Measurements from ENCODE around the gene PDE3B. TPM values are rescaled to one million over a fixed set of nuclear protein-coding genes. Genes with fewer than 3 reads are reported as not detected.

PDE3B gene
- total RNA-seq, 1 donor from 2014 or later: 14.1 TPM

DNA sequence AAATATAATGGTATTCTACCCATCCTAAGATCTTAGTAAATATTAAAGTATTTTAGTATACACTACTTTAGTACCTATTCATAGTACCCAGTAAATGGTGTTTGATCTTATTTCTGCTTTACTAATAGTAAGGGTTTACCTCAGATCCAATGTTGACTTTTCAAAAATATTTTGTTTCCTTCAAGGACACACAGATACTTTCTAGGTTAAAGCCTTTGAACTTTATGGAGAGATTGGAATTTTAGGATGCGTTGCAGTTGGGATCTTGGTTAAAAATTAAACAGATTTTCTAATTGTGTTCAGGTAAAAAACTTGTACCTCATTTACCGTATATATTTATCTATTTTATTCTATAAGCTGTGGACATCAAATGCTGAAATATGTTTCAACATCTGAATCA is 175.2 kb downstream of the PDE3B start:
- H3K36me3 Mint-ChIP-seq (ENCODE audit: unreplicated experiment): peaks cover 6% of the 10 kb centered on the region
- no peaks in the 10 kb centered on the region for H3K27me3 Mint-ChIP-seq (ENCODE audit: unreplicated experiment)
- H3K4me3 Mint-ChIP-seq (ENCODE audit: unreplicated experiment): no peak overlapping the region

DNA sequence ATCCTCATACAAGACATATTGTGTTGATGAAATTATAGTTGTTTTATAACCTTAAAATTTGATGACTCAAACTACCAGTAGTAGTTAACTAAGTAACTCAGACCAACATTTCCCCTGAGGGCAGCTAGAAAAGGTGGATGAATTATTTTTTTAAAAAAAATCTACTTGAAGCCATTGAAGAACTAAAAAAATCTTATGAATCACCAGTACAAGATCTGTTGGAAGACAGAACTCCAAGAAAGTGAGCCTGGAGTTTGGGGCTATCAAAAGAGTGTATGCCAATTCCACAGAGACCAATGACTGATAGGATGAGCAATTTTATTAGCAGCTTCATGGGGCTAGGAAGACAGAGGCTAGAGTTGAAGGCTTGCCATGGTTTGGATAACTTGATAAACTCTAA is 176.0 kb downstream of the PDE3B start:
- Mint-ChIP-seq H3K4me1 (ENCODE audit: low read depth, unreplicated experiment) (no peaks in the 10 kb centered on the region), H3K27me3 (ENCODE audit: unreplicated experiment) (no peaks in the 10 kb centered on the region), H3K27ac (ENCODE audit: unreplicated experiment) (no peak overlapping the region), H3K36me3 (ENCODE audit: unreplicated experiment) (peaks cover 6% of the 10 kb centered on the region), H3K4me3 (ENCODE audit: unreplicated experiment) (no peak overlapping the region), H3K9me3 (ENCODE audit: unreplicated experiment) (peaks cover 2% of the 10 kb centered on the region)
- TF ChIP-seq, protein P1, sequence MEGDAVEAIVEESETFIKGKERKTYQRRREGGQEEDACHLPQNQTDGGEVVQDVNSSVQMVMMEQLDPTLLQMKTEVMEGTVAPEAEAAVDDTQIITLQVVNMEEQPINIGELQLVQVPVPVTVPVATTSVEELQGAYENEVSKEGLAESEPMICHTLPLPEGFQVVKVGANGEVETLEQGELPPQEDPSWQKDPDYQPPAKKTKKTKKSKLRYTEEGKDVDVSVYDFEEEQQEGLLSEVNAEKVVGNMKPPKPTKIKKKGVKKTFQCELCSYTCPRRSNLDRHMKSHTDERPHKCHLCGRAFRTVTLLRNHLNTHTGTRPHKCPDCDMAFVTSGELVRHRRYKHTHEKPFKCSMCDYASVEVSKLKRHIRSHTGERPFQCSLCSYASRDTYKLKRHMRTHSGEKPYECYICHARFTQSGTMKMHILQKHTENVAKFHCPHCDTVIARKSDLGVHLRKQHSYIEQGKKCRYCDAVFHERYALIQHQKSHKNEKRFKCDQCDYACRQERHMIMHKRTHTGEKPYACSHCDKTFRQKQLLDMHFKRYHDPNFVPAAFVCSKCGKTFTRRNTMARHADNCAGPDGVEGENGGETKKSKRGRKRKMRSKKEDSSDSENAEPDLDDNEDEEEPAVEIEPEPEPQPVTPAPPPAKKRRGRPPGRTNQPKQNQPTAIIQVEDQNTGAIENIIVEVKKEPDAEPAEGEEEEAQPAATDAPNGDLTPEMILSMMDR (IDR thresholded peaks at IDR 0.05; ENCODE audit: partially characterized antibody, unreplicated experiment): no peak
- DNase-seq: no peak

More for the DNA sequence above, 175.2 kb downstream of the PDE3B start:
- TF ChIP-seq, protein P1 (IDR thresholded peaks at IDR 0.05; ENCODE audit: partially characterized antibody, unreplicated experiment): no peak
- H3K4me1 Mint-ChIP-seq (ENCODE audit: low read depth, unreplicated experiment): no peaks in the 10 kb centered on the region
- peaks cover 2% of the 10 kb centered on the region for H3K9me3 Mint-ChIP-seq (ENCODE audit: unreplicated experiment)
- DNase-seq: no peak
- H3K27ac Mint-ChIP-seq (ENCODE audit: unreplicated experiment): no peak overlapping the region

DNA sequence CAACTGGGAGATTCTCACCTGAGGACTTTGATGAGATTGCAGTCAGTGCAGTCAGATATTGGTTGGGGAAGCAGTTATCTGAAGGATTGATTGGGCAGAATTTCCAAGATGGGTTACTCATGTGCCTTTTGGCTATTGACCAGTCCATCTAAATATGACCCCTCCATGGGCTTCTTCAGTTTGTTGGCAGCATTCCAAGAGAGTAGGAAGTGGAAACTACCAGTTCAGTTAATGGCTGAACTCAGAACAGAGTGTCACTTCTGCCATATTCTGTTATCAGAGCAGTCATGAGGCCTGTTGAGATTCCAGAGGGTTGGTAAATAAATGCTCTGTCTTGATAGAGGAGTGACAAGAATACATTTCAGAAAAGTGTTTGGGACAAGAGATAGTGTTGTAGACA is 177.4 kb downstream of the PDE3B start:
- Mint-ChIP-seq H3K27me3 (ENCODE audit: unreplicated experiment) (no peaks in the 10 kb centered on the region), H3K4me1 (ENCODE audit: low read depth, unreplicated experiment) (no peaks in the 10 kb centered on the region), H3K27ac (ENCODE audit: unreplicated experiment) (no peak overlapping the region), H3K36me3 (ENCODE audit: unreplicated experiment) (peaks cover 6% of the 10 kb centered on the region), H3K9me3 (ENCODE audit: unreplicated experiment) (peaks cover 2% of the 10 kb centered on the region), H3K4me3 (ENCODE audit: unreplicated experiment) (no peak overlapping the region)
- TF ChIP-seq, protein P1 (IDR thresholded peaks at IDR 0.05; ENCODE audit: partially characterized antibody, unreplicated experiment): no peak
- no peak for DNase-seq

DNA sequence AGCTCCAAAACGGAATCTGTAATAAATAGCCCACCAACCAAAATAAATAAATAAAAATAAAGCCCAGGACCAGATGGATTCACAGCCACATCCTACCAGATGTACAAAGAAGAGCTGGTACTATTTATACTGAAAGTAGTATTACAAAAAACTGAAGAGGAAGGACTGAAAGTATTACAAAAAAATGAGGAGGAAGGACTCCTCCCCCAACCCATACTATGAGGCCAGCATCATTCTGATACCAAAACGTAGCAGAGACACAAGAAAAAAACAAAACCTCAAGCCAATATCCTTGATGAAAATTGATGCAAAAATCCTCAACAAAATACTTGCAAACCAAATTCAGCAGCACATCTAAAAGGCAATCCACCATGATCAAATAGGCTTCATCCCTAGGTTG is 183.0 kb downstream of the PDE3B start:
- Mint-ChIP-seq H3K4me1 (ENCODE audit: low read depth, unreplicated experiment) (no peaks in the 10 kb centered on the region), H3K36me3 (ENCODE audit: unreplicated experiment) (peaks cover 6% of the 10 kb centered on the region)

More for the DNA sequence above, 183.0 kb downstream of the PDE3B start:
- TF ChIP-seq, protein P1 (IDR thresholded peaks at IDR 0.05; ENCODE audit: partially characterized antibody, unreplicated experiment): no peak
- no peak overlapping the region for H3K27ac Mint-ChIP-seq (ENCODE audit: unreplicated experiment)
- DNase-seq: no peak
- no peak overlapping the region for H3K4me3 Mint-ChIP-seq (ENCODE audit: unreplicated experiment)
- H3K27me3 Mint-ChIP-seq (ENCODE audit: unreplicated experiment): no peaks in the 10 kb centered on the region
- peaks cover 2% of the 10 kb centered on the region for H3K9me3 Mint-ChIP-seq (ENCODE audit: unreplicated experiment)
